Activated T-cell treated with anti-CD3 and anti-CD28 coated beads, Interleukin-2, amount 50 U/mL, for 24 hours (primary cell): ENCODE data around the gene ATXN7L2.
"Not testable (repeated sequence)": the region's sequence is repeated elsewhere in the genome, so short reads cannot be mapped to it uniquely, and the experiment has no call there.

Experiments used
- DNase-seq: peaks from one replicate; pipeline ENCODE4 v3.0.0-alpha.2; 2020
- H3K27ac Mint-ChIP-seq: 2 replicates; pipeline ENCODE4 v1.8.0; 2020; ENCODE audit warnings: mild to moderate bottlenecking, mixed read lengths
- H3K27me3 Mint-ChIP-seq: 2 replicates; pipeline ENCODE4 v1.8.0; 2020; ENCODE audit warnings: mixed read lengths
- H3K36me3 Mint-ChIP-seq: 2 replicates; pipeline ENCODE4 v1.8.0; 2020; ENCODE audit warnings: low read depth, mixed read lengths
- H3K4me1 Mint-ChIP-seq: 2 replicates; pipeline ENCODE4 v1.8.0; 2020; ENCODE audit warnings: low read depth, mixed read lengths
- H3K4me3 Mint-ChIP-seq: 2 replicates; pipeline ENCODE4 v1.8.0; 2020; ENCODE audit warnings: mild to moderate bottlenecking, moderate library complexity, mixed read lengths
- H3K9me3 Mint-ChIP-seq: 2 replicates; pipeline ENCODE4 v1.8.0; 2020; ENCODE audit warnings: mixed read lengths

ATXN7L2 gene, protein sequence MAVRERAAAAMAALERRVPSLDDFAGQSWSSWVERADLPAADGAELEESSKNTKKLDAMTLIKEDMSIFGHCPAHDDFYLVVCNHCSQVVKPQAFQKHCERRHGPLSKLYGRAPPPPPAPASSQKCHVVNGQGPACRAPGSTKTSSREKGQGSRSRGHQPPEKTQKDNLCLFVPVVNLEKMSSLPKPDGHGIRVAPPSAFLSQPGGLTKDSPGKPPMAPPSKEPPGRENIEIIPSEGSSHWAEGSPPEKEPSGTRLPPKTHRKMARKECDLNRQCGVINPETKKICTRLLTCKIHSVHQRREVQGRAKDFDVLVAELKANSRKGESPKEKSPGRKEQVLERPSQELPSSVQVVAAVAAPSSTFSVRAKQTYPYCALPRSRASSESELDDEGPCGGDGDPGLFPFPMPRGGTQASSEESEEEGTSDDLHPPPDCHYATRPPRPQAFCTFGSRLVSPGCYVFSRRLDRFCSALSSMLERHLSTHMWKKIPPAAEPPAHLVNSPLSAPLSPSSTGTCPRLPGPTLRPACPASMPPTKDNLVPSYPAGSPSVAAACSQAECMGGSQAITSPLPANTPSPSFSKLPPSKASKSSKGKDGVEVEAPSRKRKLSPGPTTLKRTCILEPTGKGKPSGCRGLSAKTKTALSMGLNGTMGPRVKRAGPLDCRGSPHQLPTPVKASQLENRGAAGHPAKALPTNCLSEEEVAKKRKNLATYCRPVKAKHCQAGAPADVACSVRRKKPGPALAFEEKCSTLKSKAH

DNA sequence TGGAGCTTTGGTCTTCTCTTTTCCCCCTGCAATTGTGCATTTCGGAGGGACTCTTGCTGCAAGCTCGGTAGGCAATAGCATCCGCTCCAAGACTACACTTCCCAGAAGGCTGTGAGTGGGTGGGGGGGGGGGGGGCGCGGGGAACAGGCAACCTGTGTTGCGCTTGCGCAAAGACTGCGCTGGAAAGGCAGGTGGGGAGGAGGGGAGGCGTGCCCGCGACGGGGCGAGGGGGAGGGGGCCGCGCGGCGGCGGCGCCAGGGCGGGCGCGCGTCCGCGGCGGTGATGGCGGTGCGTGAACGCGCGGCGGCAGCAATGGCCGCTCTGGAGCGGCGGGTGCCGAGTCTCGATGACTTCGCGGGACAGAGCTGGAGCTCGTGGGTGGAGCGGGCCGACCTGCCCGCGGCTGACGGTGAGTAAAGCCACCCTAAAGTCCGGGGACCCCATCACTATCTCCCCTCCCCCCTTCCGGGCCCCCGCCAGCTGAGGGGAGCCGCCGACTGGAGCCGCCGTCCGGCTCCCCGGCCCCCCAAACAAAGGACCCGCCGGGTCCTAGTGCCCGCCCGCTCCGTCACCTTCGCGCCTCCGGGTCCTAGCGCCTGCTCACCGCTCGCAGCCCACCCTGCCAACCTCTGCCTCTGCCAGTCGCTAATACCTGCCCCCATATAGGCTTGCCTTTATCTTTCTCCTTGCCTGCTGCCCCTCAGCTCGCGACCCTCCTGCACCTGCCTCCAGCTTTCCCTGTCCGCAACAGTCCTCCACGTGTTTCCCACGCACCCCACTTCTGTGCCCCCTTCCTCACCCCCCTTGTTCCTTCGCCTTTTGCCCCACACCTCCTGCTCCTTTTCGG lies at the start of gene ATXN7L2:
TSS of gene ATXN7L2 (plus strand) at position 234 of the 847 bp plus-strand sequence. CDS start at position 283, 49 bp downstream.
- H3K4me1 Mint-ChIP-seq, result peaks cover 33% of the 10 kb centered on the region
- H3K27me3 Mint-ChIP-seq, result no peaks in the 10 kb centered on the region
- peaks cover 49% of the 10 kb centered on the region for H3K36me3 Mint-ChIP-seq
- H3K27ac Mint-ChIP-seq, result peak within 1 kb of the TSS; percentile 96
- DNase-seq, result peak; percentile 93
- no peaks in the 10 kb centered on the region for H3K9me3 Mint-ChIP-seq
- H3K4me3 Mint-ChIP-seq, result peak within 1 kb of the TSS; percentile 97

DNA sequence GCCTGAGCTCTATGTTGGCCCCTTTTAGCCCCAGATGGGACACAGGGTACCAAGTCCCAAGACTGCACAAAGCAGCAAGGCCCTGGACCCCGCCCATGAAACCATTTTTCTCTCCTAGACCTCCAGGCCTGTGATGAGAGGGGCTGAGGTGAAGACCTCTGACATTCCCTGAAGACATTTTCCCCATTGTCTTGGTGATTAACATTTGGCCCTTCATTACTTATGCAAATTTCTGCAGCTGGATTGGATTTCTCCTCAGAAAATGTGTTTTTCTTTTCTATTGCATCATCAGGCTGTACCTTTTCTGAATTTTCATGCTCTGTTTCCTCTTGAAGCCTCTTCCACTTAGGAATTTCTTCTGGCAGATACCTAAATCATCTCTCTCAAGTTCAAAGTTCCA lies 49.2 kb upstream of the ATXN7L2 start:
- peaks cover 8% of the 10 kb centered on the region for H3K27me3 Mint-ChIP-seq
- no peak overlapping the region for H3K27ac Mint-ChIP-seq
- DNase-seq, result no peak
- no peaks in the 10 kb centered on the region for H3K4me1 Mint-ChIP-seq
- no peaks in the 10 kb centered on the region for H3K36me3 Mint-ChIP-seq
- H3K9me3 Mint-ChIP-seq, result no peaks in the 10 kb centered on the region
- no peak overlapping the region for H3K4me3 Mint-ChIP-seq

DNA sequence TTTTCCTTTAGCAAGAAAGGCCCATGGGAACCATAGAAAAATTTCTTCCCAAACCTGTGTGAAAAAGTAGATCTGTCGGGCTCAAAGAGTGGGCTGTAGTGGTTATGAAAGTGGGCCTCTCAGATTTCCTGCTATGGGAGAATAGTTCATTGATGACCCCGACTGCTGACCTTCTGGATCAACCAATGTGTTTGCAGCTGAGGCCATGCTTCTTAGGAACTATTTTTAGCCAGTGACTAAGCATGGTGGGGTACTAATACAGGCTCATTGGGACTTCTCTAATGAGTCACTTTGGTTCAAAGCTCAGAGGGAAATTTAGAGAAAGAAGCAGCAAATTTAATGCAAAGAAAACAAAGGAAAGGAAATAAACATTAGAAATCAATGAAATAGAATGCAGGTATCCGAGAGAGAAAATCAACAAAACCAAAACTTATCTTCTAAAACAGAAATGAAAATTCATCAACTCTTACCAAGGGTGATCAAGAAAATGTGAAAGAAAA lies 44.9 kb upstream of the ATXN7L2 start:
- Mint-ChIP-seq H3K27me3 (peaks cover 9% of the 10 kb centered on the region), H3K4me3 (no peak overlapping the region), H3K27ac (no peak overlapping the region), H3K36me3 (no peaks in the 10 kb centered on the region), H3K9me3 (no peaks in the 10 kb centered on the region), H3K4me1 (no peaks in the 10 kb centered on the region)
- no peak for DNase-seq

GRCh38 chr1:109441069-109441468 lies 42.6 kb upstream of the ATXN7L2 start:
- Mint-ChIP-seq H3K36me3 (no peaks in the 10 kb centered on the region), H3K27ac (no peak overlapping the region), H3K4me3 (no peak overlapping the region), H3K9me3 (no peaks in the 10 kb centered on the region), H3K27me3 (peaks cover 14% of the 10 kb centered on the region), H3K4me1 (no peaks in the 10 kb centered on the region)
- no peak for DNase-seq

DNA sequence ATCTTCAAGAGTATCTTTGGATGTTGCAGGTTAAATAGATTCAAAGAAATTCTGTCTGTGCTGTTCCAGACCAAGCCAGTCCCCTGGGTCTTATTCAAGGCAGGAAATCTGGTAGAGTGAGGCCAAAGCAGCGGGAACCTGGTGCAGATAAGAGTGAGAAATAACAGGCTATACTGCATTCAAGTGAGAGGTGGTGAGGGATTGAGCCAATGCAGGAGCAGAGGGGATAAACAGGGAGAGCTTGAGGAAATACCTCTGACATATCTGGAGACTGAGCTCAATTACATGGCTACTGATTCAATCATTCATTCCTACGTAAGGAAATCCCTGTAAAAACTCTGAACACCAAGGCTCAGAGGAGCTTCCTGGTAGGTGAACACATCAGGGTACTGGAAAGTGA lies 40.2 kb upstream of the ATXN7L2 start:
- Mint-ChIP-seq H3K9me3 (no peaks in the 10 kb centered on the region), H3K36me3 (no peaks in the 10 kb centered on the region), H3K27ac (no peak overlapping the region), H3K4me3 (no peak overlapping the region), H3K4me1 (no peaks in the 10 kb centered on the region), H3K27me3 (peaks cover 19% of the 10 kb centered on the region)
- DNase-seq, result no peak

GRCh38 chr1:109444346-109444745 lies 39.4 kb upstream of the ATXN7L2 start:
- Mint-ChIP-seq H3K9me3 (no peaks in the 10 kb centered on the region), H3K27ac (no peak overlapping the region), H3K4me1 (no peaks in the 10 kb centered on the region), H3K4me3 (no peak overlapping the region), H3K27me3 (peaks cover 19% of the 10 kb centered on the region), H3K36me3 (no peaks in the 10 kb centered on the region)
- no peak for DNase-seq

DNA sequence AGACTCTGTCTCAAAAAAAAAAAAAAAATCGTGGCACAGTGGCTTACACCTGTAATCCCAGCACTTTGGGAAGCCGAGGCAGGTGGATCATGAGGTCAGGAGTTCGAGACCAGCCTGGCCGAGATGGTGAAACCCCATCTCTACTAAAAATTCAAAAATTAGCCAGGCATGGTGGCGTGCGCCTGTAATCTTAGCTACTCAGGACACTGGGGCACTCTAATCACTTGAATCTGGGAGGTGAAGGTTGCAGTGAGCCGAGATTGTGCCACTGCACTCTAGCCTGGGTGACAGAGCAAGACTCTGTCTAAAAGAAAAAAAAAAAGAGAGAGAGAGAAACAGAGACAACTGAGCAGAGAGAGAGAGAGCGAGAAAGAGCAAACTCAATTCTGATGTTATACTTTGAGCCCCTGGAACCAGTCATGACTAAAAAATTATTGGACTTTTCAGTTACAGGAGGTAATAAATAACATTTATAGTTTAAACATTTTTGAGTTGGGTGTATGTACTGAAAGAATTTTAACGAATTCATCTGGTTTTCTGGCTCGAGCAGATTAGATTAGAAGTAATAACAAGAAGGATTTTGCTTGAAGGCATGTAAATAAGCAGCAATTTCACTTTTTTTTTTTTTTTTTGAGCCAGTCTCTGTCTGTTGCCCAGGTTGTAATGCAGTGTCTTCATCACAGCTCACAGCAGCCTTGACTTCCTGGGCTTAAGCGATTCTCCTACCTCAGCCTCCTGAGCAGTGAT lies 37.6 kb upstream of the ATXN7L2 start:
- not testable (repeated sequence) for H3K27ac Mint-ChIP-seq, DNase-seq, H3K4me3 Mint-ChIP-seq, H3K9me3 Mint-ChIP-seq, H3K4me1 Mint-ChIP-seq, H3K36me3 Mint-ChIP-seq
- H3K27me3 Mint-ChIP-seq, result peaks cover 32% of the 10 kb centered on the region

DNA sequence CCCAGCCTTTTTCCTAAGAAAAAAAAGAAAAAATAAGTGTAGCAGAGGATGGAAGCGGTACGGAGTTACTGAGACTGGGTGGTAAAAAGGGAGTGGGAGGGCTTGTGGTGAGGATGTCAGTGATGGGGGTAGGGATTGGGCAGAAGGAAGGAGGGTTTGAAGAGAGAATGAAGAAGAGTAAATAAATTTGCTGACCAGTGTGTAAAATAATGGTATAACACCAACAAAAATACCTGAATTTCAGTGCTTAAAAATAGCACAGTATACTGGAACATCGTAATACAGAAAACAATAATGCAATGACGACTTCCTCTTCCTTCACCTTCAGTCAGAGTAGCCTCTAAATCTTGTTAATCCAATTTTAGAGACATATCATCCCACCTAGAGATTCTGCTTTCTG lies 36.2 kb upstream of the ATXN7L2 start:
- Mint-ChIP-seq H3K4me3 (no peak overlapping the region), H3K27me3 (peaks cover 43% of the 10 kb centered on the region), H3K27ac (no peak overlapping the region), H3K9me3 (no peaks in the 10 kb centered on the region), H3K4me1 (no peaks in the 10 kb centered on the region), H3K36me3 (no peaks in the 10 kb centered on the region)
- DNase-seq, result no peak

DNA sequence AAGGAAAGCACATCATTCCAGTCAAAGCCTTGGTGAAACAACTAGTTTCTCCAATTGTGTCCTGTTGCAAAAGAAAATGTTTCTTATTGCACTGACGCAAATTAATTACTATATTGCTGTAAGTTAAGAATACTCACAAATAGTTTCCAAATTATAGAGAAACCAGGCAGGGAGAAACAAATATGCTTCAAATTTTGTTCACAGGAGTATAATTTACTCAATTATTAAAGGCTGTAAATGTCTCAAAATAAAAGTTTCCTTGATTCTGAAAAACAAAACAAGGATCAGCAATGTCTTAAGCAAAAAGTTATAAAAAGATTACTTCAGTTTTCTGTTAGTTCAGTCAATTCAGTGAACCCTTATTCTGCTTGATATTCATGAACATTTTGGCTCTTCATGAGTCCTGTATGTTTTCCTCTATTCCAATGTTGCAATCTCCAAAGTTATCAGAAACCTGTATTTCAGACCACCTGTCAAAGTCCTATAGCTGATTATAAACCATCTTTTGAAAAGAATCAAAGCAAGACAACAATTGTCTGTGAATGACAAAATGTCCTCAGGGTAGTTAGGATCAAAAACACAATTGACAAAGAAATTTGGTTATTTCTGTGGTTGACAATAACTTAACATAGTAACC lies 29.1 kb upstream of the ATXN7L2 start:
- no peaks in the 10 kb centered on the region for H3K4me1 Mint-ChIP-seq
- peaks cover 57% of the 10 kb centered on the region for H3K27me3 Mint-ChIP-seq
- H3K4me3 Mint-ChIP-seq, result no peak overlapping the region
- H3K27ac Mint-ChIP-seq, result no peak overlapping the region
- no peak for DNase-seq
- H3K36me3 Mint-ChIP-seq, result peaks cover 2% of the 10 kb centered on the region
- H3K9me3 Mint-ChIP-seq, result peaks cover 14% of the 10 kb centered on the region

- Mint-ChIP-seq H3K36me3 (peaks cover 2% of the 10 kb centered on the region), H3K9me3 (peaks cover 14% of the 10 kb centered on the region), H3K4me3 (no peak overlapping the region), H3K27me3 (peaks cover 52% of the 10 kb centered on the region), H3K27ac (no peak overlapping the region), H3K4me1 (no peaks in the 10 kb centered on the region)
- DNase-seq, result no peak
Measured at GRCh38 chr1:109457819-109458218, 25.9 kb upstream of the ATXN7L2 start.

DNA sequence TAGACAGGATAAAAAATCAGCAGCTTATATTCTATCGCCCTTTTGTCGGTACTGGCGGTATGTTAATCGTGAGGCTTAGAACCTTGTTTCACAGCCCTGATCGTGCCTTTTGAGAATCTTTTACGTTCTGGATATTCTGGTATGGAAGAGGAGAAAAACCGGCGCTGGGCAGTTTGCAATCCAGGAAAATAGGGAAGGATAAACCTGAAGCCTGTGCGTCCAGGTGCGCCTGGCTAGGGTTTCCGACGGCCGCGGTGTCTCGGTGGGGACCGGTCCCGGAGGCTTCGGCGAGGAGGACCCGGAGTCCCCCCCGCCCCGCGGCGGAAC lies 17.6 kb upstream of the ATXN7L2 start:
- no peaks in the 10 kb centered on the region for H3K9me3 Mint-ChIP-seq
- peaks cover 79% of the 10 kb centered on the region for H3K27me3 Mint-ChIP-seq
- H3K4me1 Mint-ChIP-seq, result peaks cover 7% of the 10 kb centered on the region
- peak overlapping the region; percentile 71 for H3K27ac Mint-ChIP-seq
- no peaks in the 10 kb centered on the region for H3K36me3 Mint-ChIP-seq
- H3K4me3 Mint-ChIP-seq, result peak overlapping the region; percentile 66
- DNase-seq, result no peak

DNA sequence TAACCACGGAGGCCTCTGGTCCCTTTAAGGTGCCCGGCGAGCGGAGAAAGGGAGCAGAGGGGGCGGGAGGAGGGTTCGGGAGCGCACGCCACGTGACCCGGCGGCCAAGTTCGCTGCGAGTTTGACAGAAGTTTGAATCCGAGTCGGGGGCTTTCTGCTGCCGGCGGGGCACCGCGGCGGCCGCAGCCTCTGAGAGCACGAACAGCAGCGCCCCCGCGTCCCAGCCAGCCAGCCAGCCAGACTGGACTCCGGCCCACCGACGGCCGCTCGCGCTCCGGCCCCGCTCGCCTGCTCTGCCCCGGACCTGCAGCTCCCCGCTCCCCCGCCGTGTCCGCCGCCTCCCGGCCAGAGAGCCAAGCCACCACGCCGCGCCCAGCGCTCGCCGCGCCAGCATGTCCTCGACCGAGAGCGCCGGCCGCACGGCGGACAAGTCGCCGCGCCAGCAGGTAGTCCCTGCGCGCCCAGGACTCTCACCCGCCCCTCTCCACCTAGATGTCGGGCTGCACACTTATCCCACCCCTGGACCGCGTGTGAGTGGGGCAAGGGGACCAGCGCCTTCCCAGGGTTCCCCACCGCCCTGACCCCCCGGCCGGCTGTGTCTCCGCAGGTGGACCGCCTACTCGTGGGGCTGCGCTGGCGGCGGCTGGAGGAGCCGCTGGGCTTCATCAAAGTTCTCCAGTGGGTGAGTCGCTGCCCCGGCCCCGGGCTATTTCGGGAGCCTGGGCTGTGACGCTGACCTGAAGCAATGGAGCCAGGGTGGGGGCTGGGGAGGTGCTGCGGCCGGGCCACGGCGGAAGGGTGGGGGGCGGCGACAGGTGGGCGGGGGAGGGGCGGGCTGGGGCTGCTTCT lies 17.0 kb upstream of the ATXN7L2 start, which contains the start of gene SYPL2:
TSS of gene SYPL2 (plus strand) at position 95 of the 849 bp plus-strand sequence. CDS start at position 393, 298 bp downstream.
- Mint-ChIP-seq H3K36me3 (no peaks in the 10 kb centered on the region), H3K4me3 (peak within 1 kb of the TSS; percentile 66), H3K9me3 (no peaks in the 10 kb centered on the region), H3K27me3 (peaks cover 79% of the 10 kb centered on the region), H3K4me1 (peaks cover 7% of the 10 kb centered on the region), H3K27ac (peak within 1 kb of the TSS; percentile 71)
- peak; percentile 57 for DNase-seq

- H3K4me3 Mint-ChIP-seq, result peak overlapping the region; percentile 38
- peaks cover 7% of the 10 kb centered on the region for H3K4me1 Mint-ChIP-seq
- no peaks in the 10 kb centered on the region for H3K9me3 Mint-ChIP-seq
- H3K27ac Mint-ChIP-seq, result no peak overlapping the region
- H3K27me3 Mint-ChIP-seq, result peaks cover 80% of the 10 kb centered on the region
- no peaks in the 10 kb centered on the region for H3K36me3 Mint-ChIP-seq
- no peak for DNase-seq
Measured at GRCh38 chr1:109467301-109467777, 16.4 kb upstream of the ATXN7L2 start.
